CD4-positive, alpha-beta T cell treated with Interleukin-17A for 4 hours (primary cell): ENCODE data around the gene BAG1.

Source experiments
- DNase-seq: peaks from one replicate; pipeline ENCODE4 v3.0.0-alpha.2; 2020; ENCODE audit warnings: mixed read lengths

Gene BAG1

GRCh38 chr9:33209394-33209793, 55.1 kb downstream of the BAG1 start:
- no peak for DNase-seq

- peak; percentile 7 for DNase-seq
Observed at GRCh38 chr9:33202552-33203201, 61.8 kb downstream of the BAG1 start.
